Effector memory CD8-positive, alpha-beta T cell (primary cell): Measurements from ENCODE around the gene ARHGAP28.

Experiments
- ATAC-seq: fragments of 150-1000 bp; cut with Tn5 transposase; replicated peaks from 2 replicates; pipeline ENCODE4 v1.10.0; 2021; ENCODE audit warnings: mild to moderate bottlenecking, moderate library complexity
- DNase-seq, 3 experiments: peaks; one replicate each; pipeline ENCODE4 v3.0.0; 2021
- H3K27ac Mint-ChIP-seq, 2 donors: one replicate each; pipeline ENCODE4 v1.8.0; 2022; ENCODE audit warnings: mild to moderate bottlenecking in 2 of 2, mixed read lengths in 2 of 2, moderate library complexity in 2 of 2
- H3K27me3 Mint-ChIP-seq, 2 donors: one replicate each; pipeline ENCODE4 v1.8.0; 2022; ENCODE audit warnings: mixed read lengths in 2 of 2
- H3K36me3 Mint-ChIP-seq: one replicate; pipeline ENCODE4 v1.8.0; 2022; ENCODE audit warnings: mild to moderate bottlenecking, moderate library complexity, mixed read lengths; ENCODE audit not compliant: insufficient read depth
- H3K4me1 Mint-ChIP-seq, 2 donors: one replicate each; pipeline ENCODE4 v1.8.0; 2022; ENCODE audit warnings: low read depth in 2 of 2, mixed read lengths in 2 of 2
- H3K4me3 Mint-ChIP-seq, 2 donors: one replicate each; pipeline ENCODE4 v1.8.0; 2022; ENCODE audit warnings: mild to moderate bottlenecking in 2 of 2, mixed read lengths in 2 of 2, moderate library complexity in 2 of 2
- H3K9me3 Mint-ChIP-seq, 2 donors: one replicate each; pipeline ENCODE4 v1.8.0; 2022; ENCODE audit warnings: mixed read lengths in 2 of 2

The ARHGAP28 gene

GRCh38 chr18:6857300-6857699 is 127.8 kb downstream of the ARHGAP28 start:
- no peaks in the 10 kb centered on the region for H3K36me3 Mint-ChIP-seq

GRCh38 chr18:6859676-6860422 is 130.3 kb downstream of the ARHGAP28 start:
- Mint-ChIP-seq H3K9me3 (peaks cover 4 to 9% of the 10 kb centered on the region in 2 donors), H3K27ac (no peak overlapping the region), H3K4me3 (no peak overlapping the region), H3K36me3 (no peaks in the 10 kb centered on the region), H3K4me1 (no peaks in the 10 kb centered on the region), H3K27me3 (no peaks in the 10 kb centered on the region)
- ATAC-seq (no peak), DNase-seq (no peak)

More at GRCh38 chr18:6857300-6857699, 127.8 kb downstream of the ARHGAP28 start:
- Mint-ChIP-seq H3K4me1 (no peaks in the 10 kb centered on the region), H3K4me3 (no peak overlapping the region), H3K27ac (no peak overlapping the region), H3K27me3 (no peaks in the 10 kb centered on the region), H3K9me3 (peaks cover 4 to 9% of the 10 kb centered on the region in 2 donors)
- no peak for ATAC-seq
- DNase-seq = no peak

- Mint-ChIP-seq H3K27me3 (no peaks in the 10 kb centered on the region), H3K4me3 (no peak overlapping the region), H3K27ac (no peak overlapping the region), H3K36me3 (no peaks in the 10 kb centered on the region), H3K4me1 (no peaks in the 10 kb centered on the region), H3K9me3 (peaks cover 4 to 9% of the 10 kb centered on the region in 2 donors)
- ATAC-seq (no peak), DNase-seq (no peak)
Observed at GRCh38 chr18:6860804-6861448, 131.4 kb downstream of the ARHGAP28 start.

GRCh38 chr18:6865251-6865650 is 135.7 kb downstream of the ARHGAP28 start:
- ATAC-seq (no peak), DNase-seq (no peak)
- Mint-ChIP-seq H3K9me3 (peaks cover 9% of the 10 kb centered on the region in 2 donors), H3K27ac (no peak overlapping the region), H3K4me1 (no peaks in the 10 kb centered on the region), H3K36me3 (no peaks in the 10 kb centered on the region), H3K27me3 (no peaks in the 10 kb centered on the region), H3K4me3 (no peak overlapping the region)

GRCh38 chr18:6866552-6867085 is 137.1 kb downstream of the ARHGAP28 start:
- Mint-ChIP-seq H3K36me3 (no peaks in the 10 kb centered on the region), H3K4me3 (no peak overlapping the region), H3K4me1 (no peaks in the 10 kb centered on the region), H3K9me3 (peaks cover under 1 to 7% of the 10 kb centered on the region in 2 donors), H3K27ac (no peak overlapping the region), H3K27me3 (no peaks in the 10 kb centered on the region)
- DNase-seq (no peak), ATAC-seq (no peak)

- no peaks in the 10 kb centered on the region for H3K27me3 Mint-ChIP-seq
- peaks cover 0 to 6% of the 10 kb centered on the region in 2 donors for H3K9me3 Mint-ChIP-seq
- DNase-seq = no peak
- no peak overlapping the region for H3K4me3 Mint-ChIP-seq
- no peaks in the 10 kb centered on the region for H3K4me1 Mint-ChIP-seq
- ATAC-seq = no peak
- H3K27ac Mint-ChIP-seq = no peak overlapping the region
- H3K36me3 Mint-ChIP-seq = no peaks in the 10 kb centered on the region
Observed at GRCh38 chr18:6868033-6868432, 138.5 kb downstream of the ARHGAP28 start.

- peaks cover 0 to 4% of the 10 kb centered on the region in 2 donors for H3K9me3 Mint-ChIP-seq
- DNase-seq = no peak
- no peaks in the 10 kb centered on the region for H3K4me1 Mint-ChIP-seq
- H3K27ac Mint-ChIP-seq = no peak overlapping the region
- H3K4me3 Mint-ChIP-seq = no peak overlapping the region
- H3K36me3 Mint-ChIP-seq = no peaks in the 10 kb centered on the region
- no peak for ATAC-seq
- no peaks in the 10 kb centered on the region for H3K27me3 Mint-ChIP-seq
Observed at GRCh38 chr18:6871566-6871965, 142.1 kb downstream of the ARHGAP28 start.

GRCh38 chr18:6873040-6873751 is 143.7 kb downstream of the ARHGAP28 start:
- Mint-ChIP-seq H3K4me1 (no peaks in the 10 kb centered on the region), H3K9me3 (peaks cover 0 to 5% of the 10 kb centered on the region in 2 donors), H3K27ac (no peak overlapping the region), H3K4me3 (no peak overlapping the region), H3K27me3 (no peaks in the 10 kb centered on the region), H3K36me3 (no peaks in the 10 kb centered on the region)
- no peak for DNase-seq
- no peak for ATAC-seq

GRCh38 chr18:6874315-6874714 is 144.8 kb downstream of the ARHGAP28 start:
- H3K4me1 Mint-ChIP-seq = no peaks in the 10 kb centered on the region
- no peak overlapping the region for H3K4me3 Mint-ChIP-seq
- H3K9me3 Mint-ChIP-seq = peaks cover 0 to 4% of the 10 kb centered on the region in 2 donors
- no peak for DNase-seq
- H3K27me3 Mint-ChIP-seq = no peaks in the 10 kb centered on the region
- H3K27ac Mint-ChIP-seq = no peak overlapping the region
- no peaks in the 10 kb centered on the region for H3K36me3 Mint-ChIP-seq
- ATAC-seq = no peak

GRCh38 chr18:6875749-6876148 is 146.2 kb downstream of the ARHGAP28 start:
- no peak overlapping the region for H3K4me3 Mint-ChIP-seq
- no peak for ATAC-seq
- DNase-seq = no peak
- no peak overlapping the region for H3K27ac Mint-ChIP-seq
- H3K27me3 Mint-ChIP-seq = no peaks in the 10 kb centered on the region
- no peaks in the 10 kb centered on the region for H3K4me1 Mint-ChIP-seq
- peaks cover 6 to 10% of the 10 kb centered on the region in 2 donors for H3K9me3 Mint-ChIP-seq
- H3K36me3 Mint-ChIP-seq = no peaks in the 10 kb centered on the region

- no peak overlapping the region for H3K27ac Mint-ChIP-seq
- ATAC-seq = no peak
- H3K36me3 Mint-ChIP-seq = no peaks in the 10 kb centered on the region
Observed at GRCh38 chr18:6876641-6877041, 147.1 kb downstream of the ARHGAP28 start.

GRCh38 chr18:6877288-6877687 is 147.8 kb downstream of the ARHGAP28 start:
- DNase-seq (no peak), ATAC-seq (no peak)
- Mint-ChIP-seq H3K4me1 (no peaks in the 10 kb centered on the region), H3K4me3 (no peak overlapping the region), H3K27ac (no peak overlapping the region), H3K27me3 (no peaks in the 10 kb centered on the region), H3K36me3 (no peaks in the 10 kb centered on the region), H3K9me3 (peaks cover 6 to 12% of the 10 kb centered on the region in 2 donors)

More at GRCh38 chr18:6876641-6877041, 147.1 kb downstream of the ARHGAP28 start:
- H3K4me1 Mint-ChIP-seq = no peaks in the 10 kb centered on the region
- H3K27me3 Mint-ChIP-seq = no peaks in the 10 kb centered on the region
- H3K4me3 Mint-ChIP-seq = no peak overlapping the region
- no peak for DNase-seq
- peaks cover 6 to 12% of the 10 kb centered on the region in 2 donors for H3K9me3 Mint-ChIP-seq

- Mint-ChIP-seq H3K27me3 (no peaks in the 10 kb centered on the region), H3K9me3 (peaks cover 7 to 12% of the 10 kb centered on the region in 2 donors), H3K36me3 (no peaks in the 10 kb centered on the region), H3K4me3 (no peak overlapping the region), H3K27ac (no peak overlapping the region), H3K4me1 (no peaks in the 10 kb centered on the region)
- ATAC-seq (no peak), DNase-seq (no peak)
Observed at GRCh38 chr18:6878556-6879297, 149.2 kb downstream of the ARHGAP28 start.
